HG02571 (cell line): Measurements from ENCODE around the gene BCL7C.
"Not testable (repeated sequence)": the region's sequence is repeated elsewhere in the genome, so short reads cannot be mapped to it uniquely, and the experiment has no call there.

Source experiments
- ATAC-seq: cut with Tn5 transposase; IDR thresholded peaks from one replicate; pipeline ENCODE4 v1.9.1; 2021; ENCODE audit warnings: mild to moderate bottlenecking, moderate library complexity; ENCODE audit not compliant: unreplicated experiment

BCL7C gene

GRCh38 chr16:30896261-30896888 is 2.5 kb upstream of the BCL7C start, which contains the start of gene CTF1:
TSS of gene CTF1 (plus strand) at chr16:30896614. CDS start at chr16:30896644, 30 bp downstream.
- ATAC-seq: no peak

DNA sequence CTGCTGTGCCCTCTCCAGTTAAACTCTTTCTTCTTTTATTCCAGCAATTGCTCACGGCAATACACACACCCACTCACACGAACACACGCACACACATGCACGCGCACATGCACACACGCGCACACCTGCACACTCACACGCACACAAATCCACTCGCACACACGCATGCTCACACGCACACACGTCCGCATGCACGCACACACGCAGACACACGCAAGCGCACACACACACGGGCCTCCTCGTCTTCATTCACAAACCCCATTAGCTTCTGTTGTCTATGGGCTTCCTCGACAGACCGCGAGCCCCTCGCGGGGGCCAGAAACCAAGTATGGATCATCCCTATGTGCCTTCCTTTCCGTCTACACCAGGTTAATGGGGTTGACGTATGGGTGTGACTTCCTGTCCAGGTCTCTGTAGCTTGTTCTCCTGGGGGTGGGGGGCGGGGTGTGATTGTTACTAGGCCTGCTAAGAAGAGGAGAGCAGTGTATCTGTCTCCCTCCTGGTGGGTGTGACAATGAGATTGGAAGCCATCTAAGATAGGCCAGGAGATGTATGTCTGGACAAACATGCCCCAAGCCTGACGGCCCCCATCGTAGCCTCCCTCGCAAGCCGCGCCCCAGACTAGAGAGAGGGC is 1.9 kb upstream of the BCL7C start:
- no peak for ATAC-seq

DNA sequence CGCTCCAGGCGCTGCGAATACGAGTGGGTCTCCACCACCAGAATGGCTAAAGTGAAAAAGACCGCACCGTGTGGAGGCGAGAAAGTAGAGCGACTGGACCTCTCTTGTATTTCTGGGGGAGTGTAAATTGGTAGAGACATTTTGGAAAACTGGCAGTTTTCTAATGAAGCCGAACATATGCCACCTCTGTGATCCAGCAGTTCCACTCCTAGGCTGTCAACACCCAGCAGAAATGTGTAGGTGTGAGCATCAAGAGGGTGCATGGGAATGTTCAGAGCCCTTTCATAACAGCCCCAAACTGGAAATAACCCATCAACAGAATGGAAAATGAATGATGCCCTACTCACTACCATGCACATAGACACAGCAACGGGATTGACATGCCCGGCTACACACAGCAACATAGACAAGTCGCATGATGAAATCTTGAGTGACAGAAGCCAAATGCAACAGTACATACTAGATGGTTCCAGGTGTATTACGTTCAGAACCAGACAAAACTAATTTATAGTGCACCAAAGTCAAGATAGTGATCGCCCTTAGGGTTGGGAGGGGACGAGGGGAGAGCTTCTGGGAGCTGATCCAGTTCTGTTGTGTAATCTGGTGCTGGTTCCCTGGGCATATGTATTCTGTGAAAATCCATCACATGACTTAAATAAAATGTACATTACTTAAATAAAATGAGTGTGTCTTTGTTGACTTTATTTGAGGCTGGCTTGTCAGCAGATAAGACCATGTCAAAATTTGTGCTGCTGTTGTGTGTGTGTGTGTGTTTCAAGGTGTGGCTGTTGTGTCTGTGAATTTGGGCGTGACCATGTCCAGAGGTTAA is 877 bp upstream of the BCL7C start:
- no peak for ATAC-seq

GRCh38 chr16:30893417-30893743 is 497 bp downstream of the BCL7C start:
- peak; percentile 3 for ATAC-seq

GRCh38 chr16:30892670-30893416 is 1.0 kb downstream of the BCL7C start:
- ATAC-seq: no peak

DNA sequence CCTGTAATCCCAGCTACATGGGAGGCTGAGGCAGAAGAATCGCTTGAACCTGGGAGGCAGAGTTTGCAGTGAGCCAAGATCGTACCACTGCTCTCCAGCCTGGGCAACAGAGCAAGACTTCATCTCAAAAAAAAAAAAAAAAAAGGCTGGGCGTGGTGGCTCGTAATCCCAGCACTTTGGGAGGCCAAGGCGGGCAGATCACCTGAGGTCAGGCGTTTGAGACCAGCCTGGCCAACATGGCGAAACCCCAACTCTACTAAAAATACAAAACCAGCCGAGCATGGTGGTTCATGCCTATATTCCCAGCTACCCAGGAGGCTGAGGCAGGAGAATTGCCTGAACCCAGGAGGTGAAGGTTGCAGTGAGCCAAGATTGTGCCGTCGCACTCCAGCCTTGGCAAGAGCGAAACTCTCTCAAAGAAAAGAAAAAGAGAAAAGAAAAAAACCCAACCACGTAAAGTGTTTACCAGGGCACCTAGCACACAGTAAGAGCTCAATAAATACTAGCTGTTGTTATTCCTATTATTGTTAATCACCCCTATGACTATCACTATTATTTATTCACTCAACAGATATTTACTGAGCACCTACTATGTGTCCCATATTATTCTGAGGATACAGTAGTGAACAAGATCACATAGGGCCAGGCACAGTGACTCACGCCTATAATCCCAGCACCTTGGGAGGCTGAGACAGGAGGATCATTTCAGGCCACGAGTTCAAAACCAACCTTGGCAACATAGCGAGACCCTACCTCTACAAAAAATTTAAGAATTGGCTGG is 2.6 kb downstream of the BCL7C start:
- not testable (repeated sequence) for ATAC-seq

- no peak for ATAC-seq
These were observed 4.2 kb downstream of the BCL7C start for GRCh38 chr16:30889721-30890120.

DNA sequence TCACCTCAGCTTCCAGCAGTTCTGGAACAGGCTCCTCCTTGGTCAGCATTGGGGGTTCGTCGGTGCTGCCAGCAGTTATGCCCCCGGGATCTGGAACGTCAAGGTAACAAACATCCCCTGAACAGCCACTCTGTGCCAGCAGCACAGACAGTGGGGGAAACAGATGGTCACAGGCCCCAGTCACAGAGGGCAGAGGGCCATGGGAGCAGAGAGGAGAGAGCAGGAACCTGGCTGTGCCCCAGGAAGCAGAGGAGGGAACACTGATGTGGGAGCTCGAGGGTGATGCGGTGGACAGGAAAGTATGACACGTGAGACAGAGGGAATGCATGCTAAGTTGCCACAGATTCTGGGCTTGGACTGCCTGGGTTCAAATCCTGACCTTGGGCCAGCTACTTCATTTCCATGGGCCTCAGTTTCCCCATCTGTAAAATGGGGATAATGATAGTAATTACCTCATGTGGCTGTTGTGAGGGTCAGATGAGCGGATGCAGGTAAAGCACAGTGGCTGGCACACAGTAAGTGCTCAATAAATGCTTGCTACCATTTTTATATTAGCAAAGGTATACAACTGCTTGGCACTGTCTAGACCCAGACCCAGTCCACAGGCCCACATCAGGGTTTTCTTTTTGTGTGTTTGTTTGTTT is 4.9 kb downstream of the BCL7C start:
- no peak for ATAC-seq

GRCh38 chr16:30887927-30888326 is 6.0 kb downstream of the BCL7C start:
- ATAC-seq: no peak

DNA sequence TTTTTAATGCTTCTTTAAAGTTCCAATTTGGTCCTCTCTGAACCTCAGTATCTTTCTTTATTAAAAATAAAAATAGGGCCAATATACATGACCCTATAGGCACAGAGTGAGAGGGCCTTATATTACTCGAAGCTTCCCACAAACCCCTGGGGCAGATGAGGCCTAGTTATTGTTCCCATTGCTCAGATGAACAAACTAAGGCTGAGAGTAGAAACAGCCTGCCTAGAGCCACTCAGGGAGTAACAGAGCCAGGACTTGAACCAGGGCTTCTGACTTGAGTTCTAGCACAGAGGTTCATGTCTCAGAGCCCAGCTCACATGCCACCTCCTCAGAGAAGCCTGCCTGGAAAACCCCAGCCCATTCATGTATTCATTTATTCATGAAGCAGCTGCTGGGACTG is 7.7 kb downstream of the BCL7C start:
- no peak for ATAC-seq

DNA sequence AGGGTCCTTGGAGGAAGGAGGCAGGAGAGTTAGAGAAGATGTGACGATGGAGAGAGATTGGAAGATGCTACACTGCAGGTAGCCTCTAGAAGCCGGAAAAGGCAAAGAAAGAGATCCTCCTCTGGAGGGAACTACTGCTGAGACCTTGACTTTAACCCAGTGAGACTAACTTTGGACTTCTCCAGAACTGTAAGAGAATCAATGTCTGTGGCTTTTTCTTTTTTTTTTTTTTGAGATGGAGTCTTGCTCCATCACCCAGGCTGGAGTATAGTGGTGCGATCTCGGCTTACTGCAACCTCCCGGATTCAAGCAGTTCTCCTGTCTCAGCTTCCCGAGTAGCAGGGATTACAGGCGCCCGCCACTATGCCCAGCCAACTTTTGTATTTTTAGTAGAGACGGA is 8.7 kb downstream of the BCL7C start:
- no peak for ATAC-seq

GRCh38 chr16:30884760-30885159 is 9.1 kb downstream of the BCL7C start:
- ATAC-seq: no peak

- no peak for ATAC-seq
These were observed 11.2 kb downstream of the BCL7C start for GRCh38 chr16:30882429-30883310.

GRCh38 chr16:30876867-30877266 is 17.0 kb downstream of the BCL7C start:
- ATAC-seq: no peak

GRCh38 chr16:30875871-30876801 is 17.7 kb downstream of the BCL7C start:
- no peak for ATAC-seq

GRCh38 chr16:30874821-30875717 is 18.8 kb downstream of the BCL7C start:
- ATAC-seq: peak; percentile 81

DNA sequence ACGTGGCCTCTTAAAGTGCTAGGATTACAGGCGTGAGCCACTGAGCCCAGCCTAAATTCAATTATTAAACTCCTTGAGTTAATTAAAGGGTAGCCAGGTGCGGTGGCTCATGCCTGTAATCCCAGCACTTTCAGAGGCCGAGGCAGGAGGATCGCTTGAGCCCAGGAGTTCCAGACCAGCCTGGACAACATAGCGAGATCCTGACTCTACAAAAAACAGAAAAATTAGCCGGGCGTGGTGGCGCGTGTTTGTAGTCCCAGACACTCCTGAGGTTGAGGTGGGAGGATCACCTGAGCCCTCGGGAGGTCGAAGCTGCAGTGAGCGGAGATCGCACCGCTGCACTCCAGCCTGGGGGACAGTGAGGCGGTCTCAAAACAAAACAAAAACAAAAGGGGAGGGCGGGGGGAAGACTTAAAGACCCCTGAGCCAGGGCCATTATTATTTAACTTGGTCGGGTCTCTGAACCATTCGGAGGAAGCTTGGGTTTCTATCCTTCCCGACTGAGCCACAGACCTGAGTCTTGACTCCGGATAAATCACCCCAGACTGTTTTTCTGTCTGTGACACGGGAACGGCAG is 19.5 kb downstream of the BCL7C start:
- no peak for ATAC-seq
